Astrocyte (in vitro differentiated cells and primary cell): ENCODE results near the gene NAV3.

Experiments used
- EZH2 ChIP-seq: IDR thresholded peaks from 2 replicates; pipeline ENCODE4 v1.6.1; 2012; ENCODE audit warnings: mild to moderate bottlenecking, low read length, inconsistent platforms; ENCODE audit not compliant: insufficient read depth
- TF ChIP-seq, protein P1 (sequence below): IDR thresholded peaks from 2 replicates; pipeline ENCODE4 v1.5.1; 2011; ENCODE audit warnings: low read depth, mild to moderate bottlenecking, inconsistent platforms, low read length, moderate library complexity; ENCODE audit not compliant: insufficient read depth

DNA sequence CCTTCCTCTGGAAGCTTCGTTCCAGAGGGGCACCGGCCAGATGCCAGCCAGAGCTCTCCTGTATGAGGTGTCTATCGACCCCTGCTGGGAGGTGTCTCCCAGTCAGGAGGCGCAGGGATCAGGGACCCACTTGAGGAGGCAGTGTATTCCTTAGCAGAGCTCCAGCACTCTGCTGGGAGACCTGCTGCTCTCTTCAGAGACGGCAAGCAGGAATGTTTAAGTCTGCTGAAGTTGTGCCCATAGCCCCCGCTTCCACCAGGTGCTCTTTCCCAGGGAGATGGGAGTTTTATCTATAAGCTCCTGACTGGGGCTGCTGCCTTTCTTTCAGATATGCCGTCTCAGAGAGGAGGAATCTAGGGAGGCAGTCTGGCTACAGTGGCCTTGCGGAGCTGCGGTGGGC, 22.2 kb upstream of the NAV3 start:
- TF ChIP-seq, protein P1, sequence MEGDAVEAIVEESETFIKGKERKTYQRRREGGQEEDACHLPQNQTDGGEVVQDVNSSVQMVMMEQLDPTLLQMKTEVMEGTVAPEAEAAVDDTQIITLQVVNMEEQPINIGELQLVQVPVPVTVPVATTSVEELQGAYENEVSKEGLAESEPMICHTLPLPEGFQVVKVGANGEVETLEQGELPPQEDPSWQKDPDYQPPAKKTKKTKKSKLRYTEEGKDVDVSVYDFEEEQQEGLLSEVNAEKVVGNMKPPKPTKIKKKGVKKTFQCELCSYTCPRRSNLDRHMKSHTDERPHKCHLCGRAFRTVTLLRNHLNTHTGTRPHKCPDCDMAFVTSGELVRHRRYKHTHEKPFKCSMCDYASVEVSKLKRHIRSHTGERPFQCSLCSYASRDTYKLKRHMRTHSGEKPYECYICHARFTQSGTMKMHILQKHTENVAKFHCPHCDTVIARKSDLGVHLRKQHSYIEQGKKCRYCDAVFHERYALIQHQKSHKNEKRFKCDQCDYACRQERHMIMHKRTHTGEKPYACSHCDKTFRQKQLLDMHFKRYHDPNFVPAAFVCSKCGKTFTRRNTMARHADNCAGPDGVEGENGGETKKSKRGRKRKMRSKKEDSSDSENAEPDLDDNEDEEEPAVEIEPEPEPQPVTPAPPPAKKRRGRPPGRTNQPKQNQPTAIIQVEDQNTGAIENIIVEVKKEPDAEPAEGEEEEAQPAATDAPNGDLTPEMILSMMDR, result no peak
- no peak for TF ChIP-seq EZH2
